ENCODE results near the gene ZNF74.
"Not testable (repeated sequence)": the region's sequence is repeated elsewhere in the genome, so short reads cannot be mapped to it uniquely, and the experiment has no call there.

ZNF74 gene

GRCh38 chr22:20361752-20362229, 32.2 kb upstream of the ZNF74 start:
- H3K9ac ChIP-seq (ENCODE audit: low read length in 2 of 2); H3K27me3 ChIP-seq (ENCODE audit: control insufficient read depth in 1 of 2, insufficient read depth in 2 of 2, low read length in 2 of 2); H3K36me3 ChIP-seq (ENCODE audit: control insufficient read depth in 2 of 2, insufficient read depth in 2 of 2, low read length in 2 of 2); H3K4me3 ChIP-seq (ENCODE audit: low read length in 2 of 2); H3K27ac ChIP-seq (ENCODE audit: low read length); H3K4me1 ChIP-seq (ENCODE audit: control insufficient read depth, insufficient read depth, low read length); H3K9me3 ChIP-seq (ENCODE audit: control insufficient read depth in 2 of 2, low read length in 2 of 2): not testable (repeated sequence)

- not testable (repeated sequence) for H3K9me3 ChIP-seq (ENCODE audit: control insufficient read depth in 2 of 2, low read length in 2 of 2); H3K27me3 ChIP-seq (ENCODE audit: control insufficient read depth in 1 of 2, insufficient read depth in 2 of 2, low read length in 2 of 2); H3K27ac ChIP-seq (ENCODE audit: low read length); H3K9ac ChIP-seq (ENCODE audit: low read length in 2 of 2); H3K4me1 ChIP-seq (ENCODE audit: control insufficient read depth, insufficient read depth, low read length); H3K36me3 ChIP-seq (ENCODE audit: control insufficient read depth in 2 of 2, insufficient read depth in 2 of 2, low read length in 2 of 2); H3K4me3 ChIP-seq (ENCODE audit: low read length in 2 of 2)
Measured at GRCh38 chr22:20362403-20362802, 31.5 kb upstream of the ZNF74 start.

GRCh38 chr22:20364335-20365260, 29.4 kb upstream of the ZNF74 start:
- H3K27ac ChIP-seq (ENCODE audit: low read length); H3K36me3 ChIP-seq (ENCODE audit: control insufficient read depth in 2 of 2, insufficient read depth in 2 of 2, low read length in 2 of 2); H3K9ac ChIP-seq (ENCODE audit: low read length in 2 of 2); H3K4me3 ChIP-seq (ENCODE audit: low read length in 2 of 2); H3K27me3 ChIP-seq (ENCODE audit: control insufficient read depth in 1 of 2, insufficient read depth in 2 of 2, low read length in 2 of 2); H3K4me1 ChIP-seq (ENCODE audit: control insufficient read depth, insufficient read depth, low read length); H3K9me3 ChIP-seq (ENCODE audit: control insufficient read depth in 2 of 2, low read length in 2 of 2): not testable (repeated sequence)

GRCh38 chr22:20366841-20367240, 27.1 kb upstream of the ZNF74 start:
- H3K4me3 ChIP-seq (ENCODE audit: low read length in 2 of 2); H3K4me1 ChIP-seq (ENCODE audit: control insufficient read depth, insufficient read depth, low read length); H3K9ac ChIP-seq (ENCODE audit: low read length in 2 of 2); H3K9me3 ChIP-seq (ENCODE audit: control insufficient read depth in 2 of 2, low read length in 2 of 2); H3K36me3 ChIP-seq (ENCODE audit: control insufficient read depth in 2 of 2, insufficient read depth in 2 of 2, low read length in 2 of 2); H3K27me3 ChIP-seq (ENCODE audit: control insufficient read depth in 1 of 2, insufficient read depth in 2 of 2, low read length in 2 of 2); H3K27ac ChIP-seq (ENCODE audit: low read length): not testable (repeated sequence)

DNA sequence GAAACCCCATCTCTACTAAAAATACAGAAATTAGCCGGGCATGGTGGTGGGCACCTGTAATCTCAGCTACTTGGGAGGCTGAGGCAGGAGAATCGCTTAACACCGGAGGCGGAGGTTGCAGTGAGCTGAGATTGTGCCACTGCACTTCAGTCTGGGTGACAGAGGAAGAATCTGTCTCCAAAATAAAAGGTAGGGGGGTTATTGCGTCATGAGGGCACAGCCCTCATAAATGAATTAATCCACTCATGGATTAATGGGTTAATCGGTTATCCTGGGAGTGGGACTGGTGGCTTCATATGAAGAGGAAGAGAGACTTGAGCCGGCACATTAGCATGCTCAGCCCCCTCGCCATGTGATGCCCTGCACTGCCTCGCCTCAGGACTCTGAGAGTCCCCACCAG, 25.1 kb upstream of the ZNF74 start:
- H3K36me3 ChIP-seq (ENCODE audit: control insufficient read depth in 2 of 2, insufficient read depth in 2 of 2, low read length in 2 of 2); H3K27me3 ChIP-seq (ENCODE audit: control insufficient read depth in 1 of 2, insufficient read depth in 2 of 2, low read length in 2 of 2); H3K4me1 ChIP-seq (ENCODE audit: control insufficient read depth, insufficient read depth, low read length); H3K27ac ChIP-seq (ENCODE audit: low read length); H3K4me3 ChIP-seq (ENCODE audit: low read length in 2 of 2); H3K9ac ChIP-seq (ENCODE audit: low read length in 2 of 2); H3K9me3 ChIP-seq (ENCODE audit: control insufficient read depth in 2 of 2, low read length in 2 of 2): not testable (repeated sequence)

- not testable (repeated sequence) for H3K36me3 ChIP-seq (ENCODE audit: control insufficient read depth in 2 of 2, insufficient read depth in 2 of 2, low read length in 2 of 2); H3K4me1 ChIP-seq (ENCODE audit: control insufficient read depth, insufficient read depth, low read length); H3K4me3 ChIP-seq (ENCODE audit: low read length in 2 of 2); H3K27ac ChIP-seq (ENCODE audit: low read length); H3K9ac ChIP-seq (ENCODE audit: low read length in 2 of 2); H3K27me3 ChIP-seq (ENCODE audit: control insufficient read depth in 1 of 2, insufficient read depth in 2 of 2, low read length in 2 of 2); H3K9me3 ChIP-seq (ENCODE audit: control insufficient read depth in 2 of 2, low read length in 2 of 2)
Measured at GRCh38 chr22:20371687-20372086, 22.3 kb upstream of the ZNF74 start.

DNA sequence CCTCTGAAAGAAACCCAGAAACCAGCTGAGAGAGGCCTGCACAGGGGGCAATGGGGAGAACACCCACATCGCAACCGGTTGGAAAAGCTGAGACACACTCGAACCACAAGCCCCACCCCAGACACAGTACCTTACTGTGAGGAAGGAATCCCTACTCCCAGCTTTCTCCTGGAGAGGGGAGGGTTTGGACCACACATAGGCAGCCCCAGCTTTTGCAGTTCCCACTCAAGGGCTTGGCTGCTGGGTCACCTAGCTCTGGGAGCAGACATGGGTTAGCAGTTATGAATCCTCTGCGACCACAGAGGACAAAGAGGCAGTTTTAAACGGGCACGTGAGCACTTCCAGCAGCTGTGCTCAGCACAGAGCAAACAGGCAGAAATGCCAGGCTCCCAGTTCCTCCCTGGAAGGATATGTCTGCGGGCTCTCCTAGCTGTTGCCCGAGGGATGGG, 21.5 kb upstream of the ZNF74 start:
- H3K27ac ChIP-seq (ENCODE audit: low read length); H3K4me1 ChIP-seq (ENCODE audit: control insufficient read depth, insufficient read depth, low read length); H3K36me3 ChIP-seq (ENCODE audit: control insufficient read depth in 2 of 2, insufficient read depth in 2 of 2, low read length in 2 of 2); H3K4me3 ChIP-seq (ENCODE audit: low read length in 2 of 2); H3K9me3 ChIP-seq (ENCODE audit: control insufficient read depth in 2 of 2, low read length in 2 of 2); H3K9ac ChIP-seq (ENCODE audit: low read length in 2 of 2); H3K27me3 ChIP-seq (ENCODE audit: control insufficient read depth in 1 of 2, insufficient read depth in 2 of 2, low read length in 2 of 2): not testable (repeated sequence)

- not testable (repeated sequence) for H3K27me3 ChIP-seq (ENCODE audit: control insufficient read depth in 1 of 2, insufficient read depth in 2 of 2, low read length in 2 of 2)
Measured at GRCh38 chr22:20373195-20373706, 20.7 kb upstream of the ZNF74 start.

GRCh38 chr22:20374130-20374529, 19.8 kb upstream of the ZNF74 start:
- H3K4me3 ChIP-seq (ENCODE audit: low read length in 2 of 2); H3K27me3 ChIP-seq (ENCODE audit: control insufficient read depth in 1 of 2, insufficient read depth in 2 of 2, low read length in 2 of 2); H3K9ac ChIP-seq (ENCODE audit: low read length in 2 of 2); H3K9me3 ChIP-seq (ENCODE audit: control insufficient read depth in 2 of 2, low read length in 2 of 2); H3K27ac ChIP-seq (ENCODE audit: low read length); H3K36me3 ChIP-seq (ENCODE audit: control insufficient read depth in 2 of 2, insufficient read depth in 2 of 2, low read length in 2 of 2); H3K4me1 ChIP-seq (ENCODE audit: control insufficient read depth, insufficient read depth, low read length): not testable (repeated sequence)

More at GRCh38 chr22:20373195-20373706, 20.7 kb upstream of the ZNF74 start:
- not testable (repeated sequence) for H3K9me3 ChIP-seq (ENCODE audit: control insufficient read depth in 2 of 2, low read length in 2 of 2); H3K27ac ChIP-seq (ENCODE audit: low read length); H3K4me3 ChIP-seq (ENCODE audit: low read length in 2 of 2); H3K36me3 ChIP-seq (ENCODE audit: control insufficient read depth in 2 of 2, insufficient read depth in 2 of 2, low read length in 2 of 2); H3K9ac ChIP-seq (ENCODE audit: low read length in 2 of 2); H3K4me1 ChIP-seq (ENCODE audit: control insufficient read depth, insufficient read depth, low read length)

GRCh38 chr22:20376281-20376680, 17.7 kb upstream of the ZNF74 start:
- H3K4me3 ChIP-seq (ENCODE audit: low read length in 2 of 2); H3K4me1 ChIP-seq (ENCODE audit: control insufficient read depth, insufficient read depth, low read length); H3K9me3 ChIP-seq (ENCODE audit: control insufficient read depth in 2 of 2, low read length in 2 of 2); H3K36me3 ChIP-seq (ENCODE audit: control insufficient read depth in 2 of 2, insufficient read depth in 2 of 2, low read length in 2 of 2); H3K27me3 ChIP-seq (ENCODE audit: control insufficient read depth in 1 of 2, insufficient read depth in 2 of 2, low read length in 2 of 2); H3K27ac ChIP-seq (ENCODE audit: low read length); H3K9ac ChIP-seq (ENCODE audit: low read length in 2 of 2): not testable (repeated sequence)

DNA sequence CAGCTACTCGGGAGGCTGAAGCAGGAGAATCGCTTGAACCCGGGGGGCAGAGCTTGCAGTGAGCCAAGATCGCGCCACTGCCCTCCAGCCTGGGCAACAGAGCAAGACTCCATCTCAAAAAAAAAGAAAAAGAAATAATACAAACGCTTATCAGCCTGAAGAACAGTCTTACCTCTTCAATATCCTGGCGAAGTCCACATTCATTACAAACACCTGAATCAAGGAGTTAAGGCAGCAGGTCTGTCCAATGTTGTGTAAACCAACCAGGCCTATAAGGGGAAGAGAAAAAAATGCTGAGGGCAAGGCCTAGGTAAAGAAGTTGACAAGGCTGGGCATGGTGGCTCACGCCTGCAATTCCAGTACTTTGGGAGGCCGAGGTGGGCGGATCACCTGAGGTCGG, 17.0 kb upstream of the ZNF74 start:
- H3K36me3 ChIP-seq (ENCODE audit: control insufficient read depth in 2 of 2, insufficient read depth in 2 of 2, low read length in 2 of 2); H3K9me3 ChIP-seq (ENCODE audit: control insufficient read depth in 2 of 2, low read length in 2 of 2); H3K4me1 ChIP-seq (ENCODE audit: control insufficient read depth, insufficient read depth, low read length); H3K27me3 ChIP-seq (ENCODE audit: control insufficient read depth in 1 of 2, insufficient read depth in 2 of 2, low read length in 2 of 2); H3K4me3 ChIP-seq (ENCODE audit: low read length in 2 of 2); H3K27ac ChIP-seq (ENCODE audit: low read length); H3K9ac ChIP-seq (ENCODE audit: low read length in 2 of 2): not testable (repeated sequence)
